GM12865 (cell line): ENCODE results near the gene CEBPA.

Experiments
- DNase-seq: peaks from one replicate; pipeline ENCODE4 v3.0.0; 2010; ENCODE audit warnings: low read depth
- H3K4me3 ChIP-seq: 2 replicates; pipeline ENCODE4 v1.5.1; 2011; ENCODE audit warnings: mild to moderate bottlenecking, low read depth, low read length, control low read depth
- TF ChIP-seq, protein P1 (sequence below): IDR thresholded peaks from 2 replicates; pipeline ENCODE4 v1.5.1; 2011; ENCODE audit warnings: low read length, control low read depth, low read depth, inconsistent platforms; ENCODE audit not compliant: insufficient read depth; ENCODE audit errors: missing control alignments

CEBPA gene

DNA sequence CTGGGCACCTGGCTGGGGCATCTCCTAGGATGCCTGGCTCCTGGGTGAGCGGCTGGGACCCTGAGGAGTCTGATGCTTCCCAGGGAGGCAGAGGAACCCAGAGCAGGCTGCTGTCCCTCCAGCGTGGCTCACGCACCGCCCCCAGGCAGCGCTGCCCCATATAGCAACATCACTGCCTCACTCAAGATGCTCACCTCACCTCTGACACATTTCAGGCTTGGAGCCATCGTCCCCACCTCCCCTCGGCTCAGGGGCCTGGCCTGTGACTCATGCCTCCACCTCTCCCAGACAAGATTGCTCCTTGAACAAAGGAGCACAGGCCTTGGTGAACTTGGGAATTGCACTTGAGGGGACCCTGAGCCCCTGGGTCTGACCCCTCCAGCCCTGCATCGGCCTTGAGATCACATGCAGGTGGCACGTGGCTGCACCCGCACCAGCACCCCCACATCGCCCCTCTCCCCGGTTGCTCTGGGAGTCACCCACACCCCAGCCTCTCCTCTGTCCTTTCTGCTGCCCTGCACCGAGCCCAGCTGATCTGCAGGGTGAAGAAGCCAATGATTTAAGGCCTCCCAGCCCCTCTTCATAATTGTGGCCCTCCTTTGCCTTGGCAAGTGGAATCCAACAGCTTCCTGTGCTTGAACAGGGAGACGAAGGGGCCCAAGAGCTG is 11.2 kb downstream of the CEBPA start:
- DNase-seq, result no peak
- H3K4me3 ChIP-seq, result no peak overlapping the region
- TF ChIP-seq, protein P1, sequence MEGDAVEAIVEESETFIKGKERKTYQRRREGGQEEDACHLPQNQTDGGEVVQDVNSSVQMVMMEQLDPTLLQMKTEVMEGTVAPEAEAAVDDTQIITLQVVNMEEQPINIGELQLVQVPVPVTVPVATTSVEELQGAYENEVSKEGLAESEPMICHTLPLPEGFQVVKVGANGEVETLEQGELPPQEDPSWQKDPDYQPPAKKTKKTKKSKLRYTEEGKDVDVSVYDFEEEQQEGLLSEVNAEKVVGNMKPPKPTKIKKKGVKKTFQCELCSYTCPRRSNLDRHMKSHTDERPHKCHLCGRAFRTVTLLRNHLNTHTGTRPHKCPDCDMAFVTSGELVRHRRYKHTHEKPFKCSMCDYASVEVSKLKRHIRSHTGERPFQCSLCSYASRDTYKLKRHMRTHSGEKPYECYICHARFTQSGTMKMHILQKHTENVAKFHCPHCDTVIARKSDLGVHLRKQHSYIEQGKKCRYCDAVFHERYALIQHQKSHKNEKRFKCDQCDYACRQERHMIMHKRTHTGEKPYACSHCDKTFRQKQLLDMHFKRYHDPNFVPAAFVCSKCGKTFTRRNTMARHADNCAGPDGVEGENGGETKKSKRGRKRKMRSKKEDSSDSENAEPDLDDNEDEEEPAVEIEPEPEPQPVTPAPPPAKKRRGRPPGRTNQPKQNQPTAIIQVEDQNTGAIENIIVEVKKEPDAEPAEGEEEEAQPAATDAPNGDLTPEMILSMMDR, result no peak

DNA sequence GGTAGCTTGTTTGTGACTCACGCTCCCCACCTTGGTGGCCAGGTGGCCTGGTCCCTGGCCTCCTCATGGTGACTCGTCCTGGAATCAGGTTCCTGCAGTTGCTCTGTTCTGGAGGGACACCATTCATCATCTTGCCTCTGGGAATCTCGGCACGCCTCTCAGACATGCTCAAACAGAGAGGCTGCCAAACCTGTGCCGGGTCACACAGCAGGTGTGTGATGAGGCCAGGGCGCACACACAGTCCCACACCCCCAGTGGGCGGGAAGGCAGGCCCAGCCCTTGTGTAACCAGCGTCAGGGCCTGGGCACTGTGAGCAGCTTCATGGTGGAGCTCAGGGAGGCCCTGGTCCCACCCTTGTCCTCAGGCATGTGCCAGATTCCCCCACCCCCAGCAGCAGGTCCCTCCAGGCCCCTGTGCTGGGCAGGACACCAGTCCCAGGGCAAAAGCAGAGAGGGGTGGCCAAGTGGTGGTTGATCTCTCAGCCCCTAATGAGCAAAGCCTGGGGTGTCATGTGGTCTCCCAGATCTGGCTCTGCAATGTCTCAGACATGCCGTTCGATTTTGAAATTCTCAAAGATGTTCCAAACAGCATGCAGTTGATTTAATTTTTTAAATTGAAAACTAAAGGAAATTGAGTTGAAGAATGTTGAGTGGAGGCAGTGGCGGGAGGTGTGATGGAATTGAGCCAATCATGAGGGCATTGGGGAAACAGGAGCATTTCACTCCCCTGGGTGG is 12.1 kb downstream of the CEBPA start:
- TF ChIP-seq, protein P1, result no peak
- no peak for DNase-seq
- H3K4me3 ChIP-seq, result no peak overlapping the region

DNA sequence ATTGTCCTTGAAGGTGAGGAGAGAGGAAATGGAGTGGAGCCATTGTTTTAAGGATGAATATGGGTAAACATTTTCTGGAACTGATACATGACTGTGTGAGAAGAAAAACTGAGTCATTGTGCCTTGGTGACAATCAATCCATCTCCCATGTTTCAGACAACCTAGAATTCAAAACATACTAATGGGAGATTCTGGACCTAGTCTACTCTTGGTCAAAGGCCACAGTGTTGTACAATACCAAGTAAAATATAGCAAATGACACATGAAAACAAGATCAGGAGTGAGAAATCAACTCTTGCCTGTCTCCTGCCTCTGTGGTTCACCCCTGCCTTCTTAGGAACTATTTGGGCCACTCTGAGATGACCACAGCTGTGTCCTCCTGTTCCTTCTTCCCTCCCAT is 13.1 kb downstream of the CEBPA start:
- no peak for DNase-seq
- H3K4me3 ChIP-seq, result no peak overlapping the region
- TF ChIP-seq, protein P1, result no peak

DNA sequence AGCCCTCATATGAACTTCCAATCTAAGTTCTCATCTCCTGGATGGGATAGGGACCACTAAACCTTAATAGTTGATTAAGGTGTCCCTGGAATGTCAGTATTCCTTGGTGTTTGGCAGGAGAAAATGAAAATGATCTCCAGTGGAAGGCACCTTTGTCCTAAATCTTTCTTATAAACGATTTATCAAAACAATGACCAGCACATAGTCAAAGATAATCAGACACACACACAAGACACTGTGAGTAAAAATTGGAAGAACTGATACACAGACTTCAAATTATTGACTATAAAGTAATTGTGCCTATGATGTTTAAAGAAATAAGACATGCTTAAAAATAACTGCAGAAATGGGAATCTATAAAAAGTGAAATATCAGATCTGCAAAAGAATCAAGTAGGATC is 13.7 kb downstream of the CEBPA start:
- no peak overlapping the region for H3K4me3 ChIP-seq
- TF ChIP-seq, protein P1, result no peak
- DNase-seq, result no peak

DNA sequence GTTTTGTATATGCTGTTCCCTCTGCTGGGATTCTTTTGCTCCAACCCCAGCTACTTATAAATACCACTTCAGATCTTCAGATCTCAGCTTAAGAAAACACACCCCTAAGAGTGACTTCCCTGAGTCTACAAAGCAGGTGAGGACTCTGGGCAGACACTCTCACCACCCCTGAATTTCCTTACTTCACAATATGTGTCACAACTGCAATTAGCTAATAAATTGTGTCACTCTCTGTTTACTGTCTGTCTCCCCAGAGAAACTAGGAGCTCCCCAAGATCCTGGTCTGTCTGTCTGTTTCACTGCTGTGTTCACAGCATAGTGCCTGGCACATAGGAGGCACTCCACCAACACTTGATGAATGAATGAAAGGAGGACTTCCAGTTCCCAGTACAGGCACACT is 14.4 kb downstream of the CEBPA start:
- TF ChIP-seq, protein P1, result no peak
- H3K4me3 ChIP-seq, result no peak overlapping the region
- DNase-seq, result no peak

DNA sequence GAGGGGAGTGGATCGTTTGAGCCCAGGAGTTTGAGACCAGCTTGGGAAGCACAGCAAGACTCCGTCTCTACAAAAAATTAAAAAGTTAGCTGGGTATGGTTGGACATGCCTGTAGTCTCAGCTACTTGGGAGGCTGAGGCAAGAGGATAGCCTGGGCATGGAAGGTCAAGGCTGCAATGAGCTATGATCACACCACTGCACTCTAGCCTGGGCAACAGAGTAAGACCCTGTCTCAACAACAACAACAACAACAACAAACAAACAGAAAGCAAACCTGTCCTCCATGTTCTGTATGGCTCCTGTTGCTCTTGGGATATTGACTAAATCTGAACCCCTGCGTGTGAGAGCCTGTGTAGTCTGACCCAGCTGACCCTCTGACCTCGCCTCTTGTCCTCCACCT is 14.9 kb downstream of the CEBPA start:
- no peak for DNase-seq
- TF ChIP-seq, protein P1, result no peak
- no peak overlapping the region for H3K4me3 ChIP-seq
